ENCODE results near the gene BEST2. TPM values are rescaled to one million over a fixed set of nuclear protein-coding genes. Genes with fewer than 3 reads are reported as not detected.

BEST2 gene
- total RNA-seq, 1 experiment from 2014 or later, result 0.27 TPM

GRCh38 chr19:12726988-12727316 lies 24.6 kb upstream of the BEST2 start:
- ChIA-PET POLR2A (no interaction called here), CTCF (no interaction called here)
- no peak for DNase-seq
- TF ChIP-seq, protein P1, sequence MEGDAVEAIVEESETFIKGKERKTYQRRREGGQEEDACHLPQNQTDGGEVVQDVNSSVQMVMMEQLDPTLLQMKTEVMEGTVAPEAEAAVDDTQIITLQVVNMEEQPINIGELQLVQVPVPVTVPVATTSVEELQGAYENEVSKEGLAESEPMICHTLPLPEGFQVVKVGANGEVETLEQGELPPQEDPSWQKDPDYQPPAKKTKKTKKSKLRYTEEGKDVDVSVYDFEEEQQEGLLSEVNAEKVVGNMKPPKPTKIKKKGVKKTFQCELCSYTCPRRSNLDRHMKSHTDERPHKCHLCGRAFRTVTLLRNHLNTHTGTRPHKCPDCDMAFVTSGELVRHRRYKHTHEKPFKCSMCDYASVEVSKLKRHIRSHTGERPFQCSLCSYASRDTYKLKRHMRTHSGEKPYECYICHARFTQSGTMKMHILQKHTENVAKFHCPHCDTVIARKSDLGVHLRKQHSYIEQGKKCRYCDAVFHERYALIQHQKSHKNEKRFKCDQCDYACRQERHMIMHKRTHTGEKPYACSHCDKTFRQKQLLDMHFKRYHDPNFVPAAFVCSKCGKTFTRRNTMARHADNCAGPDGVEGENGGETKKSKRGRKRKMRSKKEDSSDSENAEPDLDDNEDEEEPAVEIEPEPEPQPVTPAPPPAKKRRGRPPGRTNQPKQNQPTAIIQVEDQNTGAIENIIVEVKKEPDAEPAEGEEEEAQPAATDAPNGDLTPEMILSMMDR (IDR thresholded peaks at IDR 0.05; ENCODE audit: insufficient read depth in 1 of 2, low read depth in 1 of 2, low read length in 1 of 2, severe bottlenecking in 1 of 2, unreplicated experiment in 1 of 2), result no peak
- H3K4me3 ChIP-seq (ENCODE audit: low read depth, low read length), result no peak overlapping the region
- peaks cover 1% of the 10 kb centered on the region for H3K36me3 ChIP-seq (ENCODE audit: control insufficient read depth, insufficient read depth, low read length)
- H3K9me3 ChIP-seq, result no peaks in the 10 kb centered on the region
- intact Hi-C loops (cut with micrococcal nuclease; ENCODE audit: unreplicated experiment), result no loop called here
- H3K4me1 Mint-ChIP-seq (ENCODE audit: low read depth, unreplicated experiment), result peaks cover 8% of the 10 kb centered on the region
- H3K4me1 ChIP-seq, result no peaks in the 10 kb centered on the region
- no peaks in the 10 kb centered on the region for H3K9me3 Mint-ChIP-seq (ENCODE audit: unreplicated experiment)
- no peaks in the 10 kb centered on the region for H3K27me3 Mint-ChIP-seq (ENCODE audit: insufficient read depth, unreplicated experiment)
- H3K36me3 Mint-ChIP-seq (ENCODE audit: insufficient read depth, unreplicated experiment), result peaks cover 60% of the 10 kb centered on the region
- H3K27ac Mint-ChIP-seq (ENCODE audit: unreplicated experiment), result no peak overlapping the region
- no peaks in the 10 kb centered on the region for H3K27me3 ChIP-seq (replicated peaks; ENCODE audit: control insufficient read depth, insufficient read depth, low read length)
- BruUV-seq (replicated peaks), result no TSS peak
- no peak overlapping the region for H3K4me3 Mint-ChIP-seq (ENCODE audit: unreplicated experiment)

GRCh38 chr19:12727745-12728433 lies 23.7 kb upstream of the BEST2 start:
- Mint-ChIP-seq H3K4me1 (ENCODE audit: low read depth, unreplicated experiment) (peaks cover 15% of the 10 kb centered on the region), H3K27me3 (ENCODE audit: insufficient read depth, unreplicated experiment) (no peaks in the 10 kb centered on the region), H3K4me3 (ENCODE audit: unreplicated experiment) (no peak overlapping the region), H3K36me3 (ENCODE audit: insufficient read depth, unreplicated experiment) (peaks cover 62% of the 10 kb centered on the region), H3K9me3 (ENCODE audit: unreplicated experiment) (no peaks in the 10 kb centered on the region), H3K27ac (ENCODE audit: unreplicated experiment) (no peak overlapping the region)
- TF ChIP-seq, protein P1 (IDR thresholded peaks at IDR 0.05; ENCODE audit: insufficient read depth in 1 of 2, low read depth in 1 of 2, low read length in 1 of 2, severe bottlenecking in 1 of 2, unreplicated experiment in 1 of 2), result no peak
- Histone ChIP-seq H3K36me3 (ENCODE audit: control insufficient read depth, insufficient read depth, low read length) (peaks cover 1% of the 10 kb centered on the region), H3K4me1 (peaks cover 1% of the 10 kb centered on the region; the same call in 1 of the 2 replicates), H3K27me3 (replicated peaks; ENCODE audit: control insufficient read depth, insufficient read depth, low read length) (no peaks in the 10 kb centered on the region), H3K9me3 (no peaks in the 10 kb centered on the region), H3K4me3 (ENCODE audit: low read depth, low read length) (no peak overlapping the region)
- no TSS peak for BruUV-seq (replicated peaks)
- no peak for DNase-seq
- ChIA-PET POLR2A (no interaction called here), CTCF (no interaction called here)
- intact Hi-C loops (cut with micrococcal nuclease; ENCODE audit: unreplicated experiment), result no loop called here

GRCh38 chr19:12730064-12730463 lies 21.5 kb upstream of the BEST2 start:
- Mint-ChIP-seq H3K27me3 (ENCODE audit: insufficient read depth, unreplicated experiment) (no peaks in the 10 kb centered on the region), H3K27ac (ENCODE audit: unreplicated experiment) (no peak overlapping the region), H3K36me3 (ENCODE audit: insufficient read depth, unreplicated experiment) (peaks cover 66% of the 10 kb centered on the region), H3K9me3 (ENCODE audit: unreplicated experiment) (no peaks in the 10 kb centered on the region), H3K4me3 (ENCODE audit: unreplicated experiment) (no peak overlapping the region), H3K4me1 (ENCODE audit: low read depth, unreplicated experiment) (peaks cover 12% of the 10 kb centered on the region)
- ChIA-PET POLR2A (no interaction called here), CTCF (no interaction called here)
- intact Hi-C loops (cut with micrococcal nuclease; ENCODE audit: unreplicated experiment), result no loop called here
- H3K27me3 ChIP-seq (replicated peaks; ENCODE audit: control insufficient read depth, insufficient read depth, low read length), result no peaks in the 10 kb centered on the region
- no peaks in the 10 kb centered on the region for H3K9me3 ChIP-seq
- no peak for DNase-seq
- TF ChIP-seq, protein P1 (IDR thresholded peaks at IDR 0.05; ENCODE audit: insufficient read depth in 1 of 2, low read depth in 1 of 2, low read length in 1 of 2, severe bottlenecking in 1 of 2, unreplicated experiment in 1 of 2), result no peak
- no peak overlapping the region for H3K4me3 ChIP-seq (ENCODE audit: low read depth, low read length)
- peaks cover 1% of the 10 kb centered on the region for H3K36me3 ChIP-seq (ENCODE audit: control insufficient read depth, insufficient read depth, low read length)
- BruUV-seq (replicated peaks), result no TSS peak
- H3K4me1 ChIP-seq, result peaks cover 7% of the 10 kb centered on the region; the same call in 1 of the 2 replicates

Measured in Caco-2 (cell line).